NCI-H2227 treated with DMSO at 0.1 percent for 48 hours (cell line): ENCODE data around the gene IRF3.

ENCODE experiments used
- DNase-seq: peaks from one replicate; lab custom pipeline; 2025; lab: John Stamatoyannopoulos, UW

IRF3 gene

DNA sequence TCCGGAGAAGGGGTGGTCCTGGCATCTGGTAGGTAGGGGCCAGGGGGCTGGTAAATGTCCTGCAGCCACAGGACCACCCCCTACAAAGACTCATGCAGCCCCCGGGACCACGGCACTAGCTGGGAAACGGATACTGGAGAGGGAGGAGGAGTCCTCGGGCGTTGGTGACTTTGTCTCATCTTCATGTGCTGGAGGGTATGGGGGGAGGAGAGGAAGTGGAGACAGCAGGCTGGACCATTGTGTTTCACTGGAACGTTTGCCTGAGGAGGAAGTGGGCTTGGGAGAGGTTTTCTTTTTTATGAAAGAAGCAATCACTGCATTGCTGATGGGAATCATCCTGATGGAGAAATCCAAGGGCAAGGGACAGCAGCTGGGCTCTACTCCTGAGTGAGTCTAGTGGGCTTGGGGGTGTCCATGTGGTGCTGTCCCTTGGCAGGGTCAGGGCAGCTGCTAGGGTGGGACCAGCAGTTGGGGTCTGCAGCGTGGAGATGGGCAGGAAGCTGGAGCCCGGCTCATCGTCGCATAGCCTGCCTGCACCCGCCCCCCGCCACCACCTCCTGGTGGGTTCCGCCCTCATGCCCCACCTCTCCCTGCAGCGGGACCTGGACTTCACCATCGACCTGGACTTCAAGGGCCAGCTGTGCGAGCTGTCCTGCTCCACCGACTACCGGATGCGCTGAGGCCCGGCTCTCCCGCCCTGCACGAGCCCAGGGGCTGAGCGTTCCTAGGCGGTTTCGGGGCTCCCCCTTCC, 22.1 kb upstream of the IRF3 start:
- DNase-seq: peak; percentile 19

DNA sequence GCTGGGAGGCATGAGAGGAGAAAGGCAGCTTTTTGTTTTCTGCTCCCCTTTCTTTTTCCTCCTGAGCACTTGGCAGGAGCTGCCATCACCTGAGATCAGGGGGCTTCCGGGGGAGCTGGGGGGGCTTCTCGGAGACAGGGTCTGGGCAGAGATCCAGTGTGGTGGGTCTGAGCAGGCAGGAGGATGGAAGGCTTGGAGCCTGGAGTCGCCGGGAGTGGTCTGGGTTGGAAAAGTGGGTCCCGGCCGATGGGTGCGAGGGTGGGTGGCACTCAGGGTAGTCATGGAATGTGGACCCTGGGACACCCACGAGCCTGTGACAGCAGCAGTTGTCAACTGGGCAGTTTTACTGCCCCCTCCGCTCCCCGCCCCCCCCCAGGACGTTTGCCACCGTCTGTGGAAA, 21.5 kb upstream of the IRF3 start:
- no peak for DNase-seq

DNA sequence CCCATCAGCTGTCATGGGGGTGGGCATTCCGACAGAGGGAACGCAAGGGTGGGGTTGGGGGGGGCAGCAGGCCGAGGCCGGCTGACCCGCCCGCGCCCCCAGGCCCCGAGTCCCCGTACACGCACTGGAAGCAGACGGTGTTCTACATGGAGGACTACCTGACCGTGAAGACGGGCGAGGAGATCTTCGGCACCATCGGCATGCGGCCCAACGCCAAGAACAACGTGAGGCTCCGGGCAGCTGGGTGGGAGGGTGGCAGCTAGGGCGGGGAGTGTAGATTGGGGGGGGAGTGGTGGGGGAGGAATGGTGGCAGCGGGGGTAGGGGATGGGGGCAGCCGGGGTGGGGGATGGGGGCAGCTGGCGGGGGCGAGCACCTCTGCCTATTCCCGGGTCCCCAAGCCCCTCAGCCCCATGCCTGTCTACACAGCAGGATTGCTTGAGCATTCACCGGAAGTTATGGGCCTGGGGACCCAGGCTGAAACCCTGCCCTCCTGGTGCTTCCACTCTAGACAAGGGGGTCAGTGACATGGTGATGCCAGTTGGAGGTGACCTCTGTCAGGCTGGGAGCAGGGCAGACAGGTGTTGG, 20.9 kb upstream of the IRF3 start:
- no peak for DNase-seq

DNA sequence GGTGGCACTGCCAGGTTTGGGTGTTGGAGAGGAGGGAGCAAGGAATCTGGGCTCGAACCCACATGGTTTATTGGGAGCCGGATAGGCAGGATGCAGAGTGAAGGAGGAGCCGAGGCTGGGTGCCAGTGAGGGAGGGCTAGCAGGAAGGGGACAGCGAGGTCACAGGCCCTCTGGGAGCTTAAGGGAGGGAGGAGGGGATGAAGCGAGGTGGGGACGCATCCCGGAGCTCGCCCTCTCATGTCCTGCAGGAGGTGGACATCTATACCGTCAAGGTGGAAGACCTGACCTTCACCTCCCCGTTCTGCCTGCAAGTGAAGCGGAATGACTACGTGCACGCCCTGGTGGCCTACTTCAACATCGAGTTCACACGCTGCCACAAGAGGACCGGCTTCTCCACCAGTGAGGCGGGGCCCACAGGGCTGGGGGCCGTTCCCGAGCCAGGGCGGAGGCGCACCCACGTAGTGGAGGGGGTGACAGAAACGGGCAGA, 20.2 kb upstream of the IRF3 start:
- no peak for DNase-seq

DNA sequence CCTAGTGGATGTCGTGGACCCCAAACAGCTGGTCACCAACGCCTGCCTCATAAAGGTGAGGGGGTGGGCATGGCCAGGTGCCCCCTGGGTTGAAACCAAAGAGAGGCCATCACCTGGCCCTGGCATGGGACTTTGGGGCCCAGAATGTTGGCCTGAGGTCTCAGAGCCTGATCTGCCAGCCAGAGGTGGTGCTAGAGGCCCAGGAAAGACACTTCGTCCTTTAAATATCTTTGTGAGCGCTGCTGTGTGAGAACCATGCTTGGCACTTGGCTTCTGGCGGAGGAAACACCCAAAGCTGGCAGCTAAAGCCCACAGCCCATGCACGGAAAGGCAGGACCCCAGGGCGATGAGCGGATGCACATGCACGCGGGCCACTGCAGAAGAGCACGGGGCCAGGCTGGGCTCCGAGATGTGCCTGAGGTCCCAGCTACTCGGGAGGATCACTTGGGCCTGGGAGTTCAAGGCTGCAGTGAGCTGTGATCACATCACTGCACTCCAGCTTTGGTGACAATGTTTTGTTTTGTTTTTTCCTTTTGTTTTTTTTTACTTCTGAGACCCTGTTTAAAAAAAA, 19.4 kb upstream of the IRF3 start:
- no peak for DNase-seq

DNA sequence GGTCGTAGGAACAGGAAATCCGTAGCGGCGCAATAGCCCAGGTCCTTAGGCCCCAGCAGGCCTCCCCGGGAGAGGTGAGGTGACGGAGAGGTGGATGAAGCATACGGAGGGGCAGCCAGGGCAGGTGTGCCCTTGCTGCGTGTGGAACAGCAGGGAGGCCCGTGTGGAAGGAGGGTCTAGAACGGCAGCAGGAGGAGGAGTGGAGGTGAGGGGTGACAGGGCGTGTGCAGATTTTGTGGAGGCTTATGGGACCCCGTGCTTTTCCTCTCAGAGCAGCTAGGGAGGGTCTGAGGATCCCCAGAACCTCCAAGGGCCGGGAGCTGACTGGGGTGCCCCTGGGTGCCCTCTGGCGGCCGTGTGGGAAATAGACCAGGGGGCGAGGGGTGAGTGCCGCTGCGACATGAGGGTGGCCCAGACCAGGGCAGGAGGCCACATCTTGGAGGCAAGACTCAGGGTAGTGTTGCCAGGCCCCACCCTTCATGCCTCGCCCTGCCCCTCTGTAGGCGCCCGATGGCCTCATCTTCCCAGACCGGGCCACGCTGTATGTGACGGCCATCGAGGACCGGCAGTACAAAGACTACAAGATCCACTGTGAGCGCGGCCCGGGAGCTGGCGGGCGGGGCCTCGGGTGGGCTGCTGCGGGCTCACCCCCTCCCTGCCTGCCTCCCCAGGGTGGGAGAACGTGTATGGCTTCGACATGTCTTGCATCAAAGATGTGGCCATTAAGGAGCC, 18.8 kb upstream of the IRF3 start:
- no peak for DNase-seq

DNA sequence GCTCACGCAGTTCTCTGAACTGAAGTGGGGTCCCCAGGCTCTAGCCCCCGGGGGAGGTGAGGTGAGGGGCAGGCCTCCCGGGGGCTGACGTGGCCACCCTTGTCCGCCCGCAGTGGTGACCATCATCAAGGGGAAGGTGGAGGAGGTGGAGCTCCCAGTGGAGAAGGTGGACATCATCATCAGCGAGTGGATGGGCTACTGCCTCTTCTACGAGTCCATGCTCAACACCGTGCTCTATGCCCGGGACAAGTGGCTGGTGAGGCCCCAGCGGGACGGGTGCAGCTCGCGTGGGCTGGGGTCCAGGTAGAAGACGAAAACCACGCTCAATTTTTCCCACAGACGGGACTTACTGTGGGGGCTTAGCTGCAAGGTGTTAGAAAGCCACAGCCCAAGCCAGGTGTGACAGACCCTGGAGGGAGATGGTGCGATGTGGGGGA, 18.2 kb upstream of the IRF3 start:
- DNase-seq: no peak

DNA sequence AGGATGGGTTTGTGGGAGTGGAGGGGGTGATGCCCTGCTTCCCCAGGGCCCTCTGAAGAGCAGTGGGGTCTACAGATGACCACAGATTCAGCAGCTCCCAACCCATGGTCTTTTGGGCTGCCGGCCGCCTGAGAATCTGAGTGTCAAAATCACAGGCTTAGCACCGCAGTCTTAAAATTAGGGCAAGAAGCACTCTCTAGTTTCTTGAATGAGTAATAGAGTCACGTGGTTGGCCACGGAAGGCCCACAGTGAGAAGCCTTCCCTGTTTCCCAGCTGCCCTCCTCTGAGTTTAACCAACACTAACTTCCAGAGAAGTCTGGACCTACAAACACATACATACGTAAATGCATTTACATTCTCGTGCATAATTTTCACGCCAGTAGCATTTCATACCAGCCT, 16.6 kb upstream of the IRF3 start:
- no peak for DNase-seq

DNA sequence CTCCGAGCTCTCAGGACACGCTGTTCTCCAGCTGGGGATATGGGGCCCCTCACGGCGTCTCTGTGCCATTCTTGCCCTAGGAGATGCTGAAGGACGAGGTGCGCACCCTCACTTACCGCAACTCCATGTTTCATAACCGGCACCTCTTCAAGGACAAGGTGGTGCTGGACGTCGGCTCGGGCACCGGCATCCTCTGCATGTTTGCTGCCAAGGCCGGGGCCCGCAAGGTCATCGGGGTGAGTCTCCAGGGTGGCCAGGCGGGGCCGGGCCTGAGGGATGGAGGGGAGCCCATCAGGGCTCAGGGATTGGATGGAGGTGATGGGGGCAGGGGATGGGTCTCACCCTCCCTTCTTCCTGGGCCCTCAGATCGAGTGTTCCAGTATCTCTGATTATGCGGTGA, 16.2 kb upstream of the IRF3 start:
- DNase-seq: no peak

DNA sequence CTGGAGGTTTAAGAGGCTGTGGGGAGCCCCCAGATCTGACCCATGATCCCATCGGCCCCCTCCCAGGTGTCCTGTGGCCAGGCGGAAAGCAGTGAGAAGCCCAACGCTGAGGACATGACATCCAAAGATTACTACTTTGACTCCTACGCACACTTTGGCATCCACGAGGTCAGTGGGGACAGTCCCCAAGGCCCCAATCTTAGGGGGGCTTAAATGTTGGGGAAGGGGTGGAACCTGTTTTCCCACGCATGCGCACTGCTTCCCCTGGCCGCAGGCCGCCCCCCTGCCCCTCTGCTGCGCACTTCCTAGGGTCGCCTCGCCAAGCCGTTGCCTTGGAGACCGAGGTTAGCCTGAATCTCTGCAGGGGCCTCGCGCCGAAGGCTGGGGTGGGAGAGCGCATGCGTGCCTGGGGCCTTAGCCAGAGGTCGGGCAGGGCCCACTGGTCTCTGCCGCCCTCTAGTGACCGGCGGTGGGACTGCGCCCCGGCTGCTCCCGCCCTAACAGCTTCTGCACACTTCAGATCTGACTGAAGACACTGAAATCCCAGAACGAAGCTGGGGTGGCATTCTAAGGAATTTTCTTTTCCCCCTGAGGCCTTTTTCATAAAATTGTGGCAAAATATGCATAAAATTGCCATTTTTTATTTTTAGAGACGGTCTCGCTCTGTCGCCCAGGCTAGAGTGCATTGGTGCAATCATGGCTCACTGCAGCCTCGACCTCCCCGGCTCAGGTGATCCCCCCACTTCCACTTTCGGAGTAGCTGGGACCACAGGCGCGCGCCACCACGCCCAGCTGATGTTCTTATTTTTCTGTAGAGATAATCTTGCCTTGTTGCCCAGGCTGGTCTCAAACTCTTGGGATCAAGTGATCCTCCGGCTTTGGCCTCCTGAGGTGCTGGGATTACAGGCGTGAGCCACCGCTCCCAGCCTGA, 15.0 kb upstream of the IRF3 start:
- DNase-seq: peak; percentile 88

DNA sequence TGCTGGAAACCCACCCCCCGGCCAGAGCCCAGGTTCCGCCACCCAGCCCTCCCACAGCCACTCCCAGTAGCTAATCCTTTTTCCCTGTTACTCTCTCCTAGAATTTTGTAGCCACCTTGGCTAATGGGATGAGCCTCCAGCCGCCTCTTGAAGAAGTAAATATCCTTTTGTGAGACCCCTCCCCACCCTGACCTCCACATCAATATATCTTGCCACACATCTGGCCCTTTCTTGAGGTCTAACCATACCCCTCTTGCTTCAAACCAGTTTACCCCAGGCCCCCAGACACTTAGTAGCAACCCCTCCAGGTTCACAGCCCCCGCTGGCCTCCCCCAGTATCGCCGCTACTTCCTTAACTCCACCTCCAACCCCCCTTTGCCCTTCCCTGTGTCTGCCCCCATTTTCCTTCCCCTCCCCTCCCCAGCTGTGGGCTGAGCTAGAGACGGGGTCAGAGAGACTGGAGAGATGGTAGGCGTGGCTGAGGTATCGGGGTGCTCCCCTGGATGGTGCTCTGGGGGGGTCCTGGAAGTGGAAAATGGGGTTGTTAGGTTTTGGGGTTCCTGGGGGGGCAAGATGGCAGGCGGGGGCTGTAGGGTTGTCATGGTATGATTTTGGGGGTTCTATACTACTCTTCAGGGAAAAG, 14.2 kb upstream of the IRF3 start:
- no peak for DNase-seq

DNA sequence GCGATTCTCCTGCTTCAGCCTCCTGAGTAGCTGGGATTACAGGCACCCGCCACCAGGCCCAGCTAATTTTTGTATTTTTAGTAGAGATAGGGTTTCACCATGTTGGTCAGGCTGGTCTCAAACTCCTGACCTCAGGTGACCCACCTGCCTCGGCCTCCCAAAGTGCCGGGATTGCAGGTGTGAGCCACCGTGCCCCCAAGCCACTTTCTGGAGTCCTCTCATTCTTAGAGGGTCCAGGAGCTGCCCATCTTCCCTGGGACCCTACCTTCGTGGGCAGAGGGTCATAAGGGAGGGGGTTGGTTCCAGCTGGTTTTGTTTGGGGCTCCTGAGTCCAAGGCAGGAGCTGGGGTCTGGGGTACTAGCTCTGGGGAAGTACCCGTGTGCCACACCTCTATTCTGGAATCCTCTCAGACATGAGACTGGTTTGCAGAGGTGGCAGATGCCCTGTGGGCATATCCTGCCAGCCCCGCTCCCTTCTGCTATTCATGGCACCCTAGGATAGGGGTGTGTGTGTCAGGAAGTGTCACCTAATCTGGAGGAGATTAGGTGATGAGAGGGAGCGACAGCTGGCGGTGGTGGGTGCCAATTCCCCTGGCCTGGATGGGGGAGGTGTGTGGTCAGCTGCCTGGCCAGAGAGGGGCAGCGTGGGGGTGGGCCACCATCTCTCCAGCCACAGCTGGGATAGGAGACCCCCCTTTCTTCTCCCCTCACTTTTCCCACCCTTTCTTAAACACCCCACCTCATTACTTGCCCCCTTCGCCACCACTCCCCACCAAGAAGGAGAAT, 13.5 kb upstream of the IRF3 start:
- no peak for DNase-seq

DNA sequence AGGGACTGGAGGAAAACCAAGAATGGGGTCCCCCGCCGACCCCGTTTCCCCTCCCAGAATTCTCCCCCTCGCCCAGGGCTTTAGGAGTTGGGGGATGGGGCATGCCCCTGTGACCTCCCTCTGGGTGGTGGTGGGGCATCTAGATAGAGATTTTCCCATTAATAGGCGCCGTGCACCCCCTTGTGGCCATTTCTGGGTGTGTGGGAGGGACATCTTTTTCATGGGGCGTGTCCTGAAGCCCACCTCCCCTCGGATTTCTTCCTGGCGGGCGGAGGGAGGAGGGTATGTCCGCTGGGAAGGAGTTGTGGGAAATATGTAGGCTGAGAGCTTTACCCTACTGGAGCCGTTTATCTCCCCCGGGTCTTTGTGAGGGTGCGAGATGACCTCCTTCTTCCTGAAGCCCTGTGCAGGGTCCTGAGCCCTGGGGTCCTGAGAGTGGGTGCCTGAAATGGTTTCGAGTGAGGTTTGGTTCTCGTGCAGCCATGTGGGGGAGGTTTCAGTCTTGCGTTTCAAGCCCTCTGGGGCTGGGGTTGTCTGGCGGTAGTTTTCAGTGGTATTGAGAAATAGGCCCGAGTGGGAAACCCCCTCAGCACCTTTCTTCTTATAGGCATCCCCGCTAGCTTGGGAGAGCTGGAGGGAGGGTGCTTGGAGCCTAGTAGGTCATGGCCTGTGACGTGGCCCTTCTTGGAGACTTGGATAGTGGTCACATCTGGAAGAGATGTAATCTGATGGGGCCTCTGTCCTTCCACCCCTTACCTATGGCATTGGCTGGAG, 12.4 kb upstream of the IRF3 start:
- peak; percentile 52 for DNase-seq

DNA sequence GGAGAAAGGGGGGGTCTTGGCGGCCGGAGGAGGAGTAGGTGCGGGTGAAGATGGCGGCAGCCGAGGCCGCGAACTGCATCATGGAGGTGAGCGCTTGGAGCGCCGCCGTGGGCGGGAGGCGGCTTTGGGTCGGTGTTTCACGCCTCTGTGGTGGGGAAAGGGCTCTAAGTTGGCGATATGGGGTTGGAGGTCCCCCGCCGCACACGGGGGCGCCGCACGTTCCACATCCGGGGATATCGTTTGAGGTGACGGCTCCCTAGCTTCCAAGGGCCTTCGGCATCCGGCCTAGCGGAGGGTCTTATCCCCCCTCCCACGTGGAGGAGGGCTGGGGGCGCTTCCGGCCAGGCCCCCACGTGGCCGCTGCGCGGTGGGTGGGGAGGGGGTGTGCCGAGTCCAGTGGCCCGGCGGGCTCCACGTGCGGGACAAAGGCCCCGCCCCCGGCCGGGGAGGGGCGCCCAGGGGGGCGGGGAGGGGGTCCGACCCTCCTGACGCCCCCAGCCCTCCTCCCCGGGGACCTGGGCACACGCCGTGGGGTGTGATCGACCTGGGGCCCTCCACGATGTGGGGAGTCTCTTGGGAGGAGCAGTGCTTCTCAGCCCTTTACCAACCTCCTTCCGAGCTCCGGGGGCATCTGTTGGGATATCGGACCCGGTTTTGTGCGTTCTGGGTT, 11.7 kb upstream of the IRF3 start, which contains the start of gene PRMT1:
Gene PRMT1 (plus strand): TSS at position 41 of the 670 bp plus-strand sequence. CDS start 10 bp downstream, at position 51.
- DNase-seq: no peak

DNA sequence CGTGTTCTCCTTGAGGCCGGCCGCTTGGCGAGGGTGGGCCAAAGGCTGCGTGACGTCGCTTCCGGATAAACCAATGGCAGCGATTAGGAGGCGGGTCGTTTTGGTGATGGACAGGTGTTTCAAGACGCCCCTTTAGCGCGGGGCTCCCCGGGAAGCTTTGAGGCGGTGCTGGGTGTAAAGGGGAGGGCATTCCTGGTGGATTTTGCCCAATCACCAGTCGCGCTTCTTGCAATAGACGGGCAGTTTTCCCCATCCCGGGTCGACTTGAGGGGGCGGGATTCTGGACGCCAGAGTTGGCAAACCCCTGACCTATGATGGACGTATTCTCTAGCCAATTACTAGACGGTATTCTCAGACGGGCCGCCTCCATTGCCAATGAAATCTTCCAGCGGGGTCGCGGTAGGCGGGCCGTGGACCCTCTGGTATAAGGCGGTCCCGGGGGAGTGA, 11.2 kb upstream of the IRF3 start:
- peak; percentile 100 for DNase-seq

DNA sequence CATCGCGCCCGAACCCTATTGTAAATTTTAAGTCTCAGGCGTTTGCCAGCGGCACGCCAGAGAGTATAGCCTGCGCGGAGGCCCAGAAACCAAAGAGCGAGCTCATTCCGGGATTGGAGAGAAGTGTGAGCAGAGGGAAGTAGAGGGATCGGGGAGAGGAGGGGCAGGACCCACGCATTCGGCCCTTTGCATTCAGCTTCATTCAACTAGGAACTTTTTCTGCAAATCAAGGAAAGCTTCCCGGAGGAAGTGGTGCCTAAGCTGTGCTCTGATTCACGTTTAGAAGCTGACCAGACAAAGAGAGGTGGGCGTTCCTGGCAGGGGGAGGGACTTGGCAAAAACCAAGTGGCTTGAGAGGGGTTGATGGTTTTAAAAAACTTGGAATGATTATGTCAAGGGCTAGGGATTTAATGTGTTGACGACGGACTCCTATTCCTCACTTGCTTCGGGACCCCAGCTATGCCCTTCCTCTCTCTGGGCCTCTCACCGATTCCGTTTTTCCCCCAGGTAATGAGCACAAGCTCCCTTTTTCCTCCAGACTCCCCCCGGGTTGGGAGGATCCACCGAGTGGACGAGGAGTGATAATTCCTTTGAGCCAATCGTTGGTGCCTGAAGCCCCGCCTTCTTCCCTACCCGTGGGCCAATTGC, 10.6 kb upstream of the IRF3 start:
- peak; percentile 92 for DNase-seq

DNA sequence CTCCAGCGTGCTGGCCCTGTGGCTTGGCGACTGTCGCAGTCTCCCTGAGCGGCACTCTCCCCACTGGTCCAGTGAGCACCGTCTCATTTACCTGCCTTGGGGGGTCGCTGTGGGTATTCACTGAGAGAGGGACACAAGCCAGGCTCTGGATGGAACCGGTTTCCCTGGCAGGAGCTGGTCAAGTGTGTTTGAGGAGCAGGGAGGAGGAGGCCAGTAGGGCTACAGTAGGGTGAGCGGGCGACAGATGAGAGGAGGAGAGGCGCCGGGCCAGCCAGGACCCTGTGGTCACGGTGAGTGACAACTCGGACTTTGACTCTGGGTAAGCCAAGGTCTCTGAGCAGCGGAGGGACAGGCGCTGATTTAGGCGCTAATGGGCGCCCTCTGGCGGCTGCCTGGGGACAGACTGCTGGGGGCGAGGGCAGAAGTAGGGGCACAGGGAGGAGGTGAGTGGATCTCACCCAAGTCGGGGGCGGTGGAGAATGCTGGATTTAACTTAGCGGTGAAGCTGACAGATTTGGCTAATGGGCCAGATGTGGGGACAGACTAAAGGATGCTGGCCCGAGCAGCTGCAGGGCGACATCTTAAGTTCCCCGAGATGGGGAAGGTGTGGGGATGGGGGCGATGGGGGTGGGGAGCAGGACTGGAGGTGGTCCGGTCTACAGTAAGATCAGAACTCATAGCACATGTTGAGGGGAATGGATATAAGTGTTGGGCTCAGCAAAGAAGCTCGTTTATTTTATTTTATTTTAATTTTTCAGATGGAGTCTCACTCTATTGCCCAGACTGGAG, 6.7 kb upstream of the IRF3 start:
- DNase-seq: peak; percentile 66
